ENCODE data around the gene SRSF6.

DNA sequence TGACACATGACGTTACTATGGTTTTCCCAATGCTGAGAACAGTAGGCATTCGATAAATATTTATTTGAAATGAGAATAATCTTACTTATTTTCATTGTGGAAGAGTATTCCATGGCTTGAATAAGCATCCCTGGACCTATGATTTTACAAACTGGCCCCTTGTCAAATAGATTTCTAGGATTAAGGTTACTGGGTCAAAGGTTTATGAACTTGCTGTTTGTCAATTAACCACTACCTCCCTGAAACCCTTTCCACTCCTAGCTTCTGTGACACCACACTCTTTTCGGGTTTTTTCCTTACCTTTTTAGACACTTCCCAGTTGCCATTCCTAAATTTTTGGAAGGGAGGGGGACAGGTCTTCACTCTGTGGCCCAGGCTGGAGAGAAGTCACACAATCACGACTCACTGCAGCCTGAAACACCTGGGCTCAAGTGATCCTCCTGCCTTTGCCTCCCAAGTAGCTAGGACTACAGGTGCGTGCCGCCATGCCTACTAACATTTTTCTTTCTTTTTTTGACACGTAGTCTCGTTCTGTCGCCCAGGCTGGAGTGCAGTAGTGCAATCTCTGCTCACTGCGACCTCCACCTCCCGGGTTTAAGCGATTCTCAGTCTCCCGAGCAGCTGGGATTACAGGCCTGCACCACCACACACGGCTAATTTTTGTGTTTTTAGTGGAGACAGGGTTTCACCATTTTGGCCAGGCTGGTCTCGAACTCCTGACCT is 5.1 kb upstream of the SRSF6 start:
- TF ChIP-seq, protein P1, sequence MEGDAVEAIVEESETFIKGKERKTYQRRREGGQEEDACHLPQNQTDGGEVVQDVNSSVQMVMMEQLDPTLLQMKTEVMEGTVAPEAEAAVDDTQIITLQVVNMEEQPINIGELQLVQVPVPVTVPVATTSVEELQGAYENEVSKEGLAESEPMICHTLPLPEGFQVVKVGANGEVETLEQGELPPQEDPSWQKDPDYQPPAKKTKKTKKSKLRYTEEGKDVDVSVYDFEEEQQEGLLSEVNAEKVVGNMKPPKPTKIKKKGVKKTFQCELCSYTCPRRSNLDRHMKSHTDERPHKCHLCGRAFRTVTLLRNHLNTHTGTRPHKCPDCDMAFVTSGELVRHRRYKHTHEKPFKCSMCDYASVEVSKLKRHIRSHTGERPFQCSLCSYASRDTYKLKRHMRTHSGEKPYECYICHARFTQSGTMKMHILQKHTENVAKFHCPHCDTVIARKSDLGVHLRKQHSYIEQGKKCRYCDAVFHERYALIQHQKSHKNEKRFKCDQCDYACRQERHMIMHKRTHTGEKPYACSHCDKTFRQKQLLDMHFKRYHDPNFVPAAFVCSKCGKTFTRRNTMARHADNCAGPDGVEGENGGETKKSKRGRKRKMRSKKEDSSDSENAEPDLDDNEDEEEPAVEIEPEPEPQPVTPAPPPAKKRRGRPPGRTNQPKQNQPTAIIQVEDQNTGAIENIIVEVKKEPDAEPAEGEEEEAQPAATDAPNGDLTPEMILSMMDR (conservative IDR thresholded peaks at IDR 0.05 in 1 of 2, IDR thresholded peaks at IDR 0.05 in 1 of 2; ENCODE audit: extremely low read depth in 1 of 2, insufficient read depth in 1 of 2, low read depth in 1 of 2, low read length in 2 of 2), result no peak
- TF ChIP-seq EZH2 (IDR thresholded peaks at IDR 0.05; ENCODE audit: borderline replicate concordance, low read length), result no peak

All from mammary epithelial cell (primary cell).